Caco-2 (cell line): ENCODE results near the gene MAP9. TPM values are rescaled to one million over a fixed set of nuclear protein-coding genes. Genes with fewer than 3 reads are reported as not detected.
A peak's percentile ranks its signal among the peaks of the same experiment; 100 is the strongest.

Experiments used
- BruUV-seq: library from RNA; stranded (reverse); fragments of 400-500 nt; replicated peaks from 2 replicates; lab custom pipeline; 2021; lab: Mats Ljungman, UMichigan
- CTCF ChIA-PET: fragments of 300-600 bp; sonication (Branson Sonifier 250); formaldehyde crosslinking; loops from one replicate; lab custom pipeline; 2022; ENCODE audit warnings: antibody characterized with exemption; lab: Charles Lee
- POLR2A ChIA-PET: fragments of 300-600 bp; sonication (Branson Sonifier 250); formaldehyde crosslinking; loops from one replicate; lab custom pipeline; 2022; ENCODE audit warnings: antibody characterized with exemption; lab: Charles Lee
- DNase-seq, 2 experiments: peaks; one replicate each; pipeline versions ENCODE4 v3.0.0 to v3.0.0-alpha.2; 2020 to 2022
- H3K27me3 ChIP-seq: replicated peaks from 2 replicates; pipeline ENCODE4 v1.6.0; 2011; ENCODE audit warnings: low read length; ENCODE audit not compliant: control insufficient read depth, insufficient read depth
- H3K36me3 ChIP-seq: 2 replicates; pipeline ENCODE4 v1.5.1; 2011; ENCODE audit warnings: low read length; ENCODE audit not compliant: control insufficient read depth, insufficient read depth
- H3K4me1 ChIP-seq: fragments of 250-450 bp; sonication (Bioruptor Pico); 2 replicates; pipeline ENCODE4 v1.5.1; 2020; ENCODE audit warnings: mild to moderate bottlenecking
- H3K4me3 ChIP-seq: 2 replicates; pipeline ENCODE4 v1.5.1; 2011; ENCODE audit warnings: low read depth, mild to moderate bottlenecking, control low read depth, low read length
- H3K9me3 ChIP-seq: fragments of 250-450 bp; sonication (Bioruptor Pico); 2 replicates; pipeline ENCODE4 v1.5.1; 2020; ENCODE audit warnings: mild to moderate bottlenecking, moderate library complexity
- H3K27ac Mint-ChIP-seq: one replicate; pipeline ENCODE4 v1.8.0; 2022; ENCODE audit warnings: mixed read lengths; ENCODE audit not compliant: unreplicated experiment
- H3K27me3 Mint-ChIP-seq: one replicate; pipeline ENCODE4 v1.8.0; 2022; ENCODE audit warnings: mixed read lengths; ENCODE audit not compliant: insufficient read depth, unreplicated experiment
- H3K36me3 Mint-ChIP-seq: one replicate; pipeline ENCODE4 v1.8.0; 2022; ENCODE audit warnings: mild to moderate bottlenecking, mixed read lengths; ENCODE audit not compliant: insufficient read depth, unreplicated experiment
- H3K4me1 Mint-ChIP-seq: one replicate; pipeline ENCODE4 v1.8.0; 2022; ENCODE audit warnings: low read depth, mixed read lengths; ENCODE audit not compliant: unreplicated experiment
- H3K4me3 Mint-ChIP-seq: one replicate; pipeline ENCODE4 v1.8.0; 2022; ENCODE audit warnings: mild to moderate bottlenecking, moderate library complexity, mixed read lengths; ENCODE audit not compliant: unreplicated experiment
- H3K9me3 Mint-ChIP-seq: one replicate; pipeline ENCODE4 v1.8.0; 2022; ENCODE audit warnings: mixed read lengths; ENCODE audit not compliant: unreplicated experiment
- CTCF ChIP-seq, 2 experiments: fragments of 200-600 bp in 1 of 2; IDR thresholded peaks; 1 replicate in 1 of 2; 2 replicates in 1 of 2; pipeline versions ENCODE4 v1.5.1 to v1.8.0; 2011 to 2022; ENCODE audit warnings: antibody characterized with exemption in 1 of 2, control low read depth in 1 of 2, inconsistent platforms in 1 of 2, low read depth in 1 of 2, low read length in 1 of 2, mild to moderate bottlenecking in 1 of 2, moderate library complexity in 1 of 2; ENCODE audit not compliant: insufficient read depth in 1 of 2, severe bottlenecking in 1 of 2, unreplicated experiment in 1 of 2
- intact Hi-C: fragments of 100-400 bp; cut with micrococcal nuclease; formaldehyde crosslinking; loops from one replicate; pipeline ENCODE4 v1.10.0; 2022; ENCODE audit not compliant: unreplicated experiment
- total RNA-seq: library from RNA; stranded (reverse); gene quantifications from 2 replicates; pipeline ENCODE4 v1.2.3, GENCODE V29; 2022

The MAP9 gene
- total RNA-seq, 1 experiment from 2014 or later: not detected

GRCh38 chr4:155339588-155339987 lies 37.2 kb downstream of the MAP9 start:
- CTCF ChIA-PET: no interaction called here
- intact Hi-C loops: no loop called here
- Mint-ChIP-seq H3K36me3 (peaks cover 5% of the 10 kb centered on the region), H3K4me3 (no peak overlapping the region), H3K27ac (no peak overlapping the region), H3K4me1 (no peaks in the 10 kb centered on the region), H3K9me3 (peaks cover 21% of the 10 kb centered on the region), H3K27me3 (no peaks in the 10 kb centered on the region)
- Histone ChIP-seq H3K4me3 (no peak overlapping the region), H3K4me1 (peaks cover 11% of the 10 kb centered on the region; the same call in 1 of the 2 replicates), H3K9me3 (peaks cover 27% of the 10 kb centered on the region), H3K27me3 (no peaks in the 10 kb centered on the region), H3K36me3 (no peaks in the 10 kb centered on the region)
- no TSS peak for BruUV-seq
- TF ChIP-seq CTCF (IDR thresholded peaks at IDR 0.05; ENCODE audit: insufficient read depth in 1 of 2, low read depth in 1 of 2, low read length in 1 of 2, severe bottlenecking in 1 of 2, unreplicated experiment in 1 of 2): no peak
- POLR2A ChIA-PET: no interaction called here
- peak; percentile 49 to 57 for DNase-seq

- peaks cover 27% of the 10 kb centered on the region for H3K9me3 ChIP-seq
- BruUV-seq: no TSS peak
- H3K27me3 ChIP-seq: no peaks in the 10 kb centered on the region
- POLR2A ChIA-PET: no interaction called here
- H3K4me1 ChIP-seq: peaks cover 11% of the 10 kb centered on the region; the same call in 1 of the 2 replicates
- no peaks in the 10 kb centered on the region for H3K36me3 ChIP-seq
- TF ChIP-seq CTCF (IDR thresholded peaks at IDR 0.05; ENCODE audit: insufficient read depth in 1 of 2, low read depth in 1 of 2, low read length in 1 of 2, severe bottlenecking in 1 of 2, unreplicated experiment in 1 of 2): no peak
- Mint-ChIP-seq H3K4me3 (no peak overlapping the region), H3K9me3 (peaks cover 21% of the 10 kb centered on the region), H3K4me1 (no peaks in the 10 kb centered on the region), H3K27me3 (no peaks in the 10 kb centered on the region), H3K27ac (no peak overlapping the region), H3K36me3 (peaks cover 5% of the 10 kb centered on the region)
- H3K4me3 ChIP-seq: no peak overlapping the region
- CTCF ChIA-PET: no interaction called here
- intact Hi-C loops: no loop called here
- DNase-seq: no peak
Observed at GRCh38 chr4:155338196-155338595, 38.6 kb downstream of the MAP9 start.

GRCh38 chr4:155336242-155336641 lies 40.5 kb downstream of the MAP9 start:
- no peaks in the 10 kb centered on the region for H3K27me3 Mint-ChIP-seq
- TF ChIP-seq CTCF (IDR thresholded peaks at IDR 0.05; ENCODE audit: insufficient read depth in 1 of 2, low read depth in 1 of 2, low read length in 1 of 2, severe bottlenecking in 1 of 2, unreplicated experiment in 1 of 2): no peak
- intact Hi-C loops: no loop called here
- ChIA-PET POLR2A (no interaction called here), CTCF (no interaction called here)
- Histone ChIP-seq H3K27me3 (no peaks in the 10 kb centered on the region), H3K4me3 (no peak overlapping the region), H3K9me3 (peaks cover 27% of the 10 kb centered on the region), H3K4me1 (peaks cover 11% of the 10 kb centered on the region; the same call in 1 of the 2 replicates), H3K36me3 (no peaks in the 10 kb centered on the region)
- H3K4me3 Mint-ChIP-seq: no peak overlapping the region
- no TSS peak for BruUV-seq
- no peak overlapping the region for H3K27ac Mint-ChIP-seq
- peaks cover 21% of the 10 kb centered on the region for H3K9me3 Mint-ChIP-seq
- no peak for DNase-seq
- peaks cover 5% of the 10 kb centered on the region for H3K36me3 Mint-ChIP-seq
- no peaks in the 10 kb centered on the region for H3K4me1 Mint-ChIP-seq
